Stimulated activated CD4-positive, alpha-beta T cell treated with anti-CD3 and anti-CD28 coated beads, Interleukin-1b, Interleukin-23, amount 100 ng/mL, for 1 hour (primary cell): Measurements from ENCODE around the gene PTPRG.

Source experiments
- DNase-seq, 2 donors: peaks; one replicate each; pipeline ENCODE4 v3.0.0-alpha.2; 2020; ENCODE audit warnings: low read depth in 2 of 2

Gene PTPRG

DNA sequence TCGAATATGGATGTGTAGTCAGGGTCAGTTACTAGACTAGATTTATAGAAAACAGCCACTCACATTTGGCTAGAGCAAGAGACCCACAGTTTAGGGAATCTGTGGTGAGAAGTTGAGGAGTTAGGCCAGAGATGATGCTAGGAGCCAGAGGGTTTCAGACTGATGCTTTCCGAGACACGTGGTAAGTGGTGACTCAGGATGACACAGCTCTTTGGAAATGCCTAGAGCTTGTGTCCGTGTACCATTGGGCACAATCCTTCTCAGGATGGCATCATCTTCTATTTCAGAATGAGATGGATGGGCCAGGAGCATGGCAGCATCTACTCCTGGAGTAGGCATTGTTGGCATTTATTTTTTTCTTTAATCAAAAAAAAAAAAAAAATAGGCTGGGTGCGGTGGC lies 28.5 kb downstream of the PTPRG start:
- DNase-seq = no peak

DNA sequence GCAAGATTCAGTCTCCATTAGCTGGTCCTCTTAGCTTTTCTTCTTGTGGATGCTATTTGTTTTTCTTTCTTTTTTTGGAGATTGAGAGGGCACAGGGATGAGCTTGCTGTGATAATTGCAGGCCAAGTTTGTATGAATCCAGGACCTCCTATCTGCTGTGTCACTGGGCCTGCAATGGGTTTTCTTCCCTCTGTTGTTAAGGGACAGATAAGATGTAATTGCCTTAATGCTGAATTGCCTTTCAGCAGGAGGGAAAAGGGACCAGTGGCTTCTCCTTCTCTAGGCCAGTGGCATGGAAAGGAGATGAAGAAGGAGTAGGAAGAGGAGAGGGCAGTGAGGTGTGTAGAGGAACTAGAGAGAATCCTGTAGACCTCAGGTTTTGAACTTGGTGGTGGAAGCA lies 29.9 kb downstream of the PTPRG start:
- DNase-seq = no peak

DNA sequence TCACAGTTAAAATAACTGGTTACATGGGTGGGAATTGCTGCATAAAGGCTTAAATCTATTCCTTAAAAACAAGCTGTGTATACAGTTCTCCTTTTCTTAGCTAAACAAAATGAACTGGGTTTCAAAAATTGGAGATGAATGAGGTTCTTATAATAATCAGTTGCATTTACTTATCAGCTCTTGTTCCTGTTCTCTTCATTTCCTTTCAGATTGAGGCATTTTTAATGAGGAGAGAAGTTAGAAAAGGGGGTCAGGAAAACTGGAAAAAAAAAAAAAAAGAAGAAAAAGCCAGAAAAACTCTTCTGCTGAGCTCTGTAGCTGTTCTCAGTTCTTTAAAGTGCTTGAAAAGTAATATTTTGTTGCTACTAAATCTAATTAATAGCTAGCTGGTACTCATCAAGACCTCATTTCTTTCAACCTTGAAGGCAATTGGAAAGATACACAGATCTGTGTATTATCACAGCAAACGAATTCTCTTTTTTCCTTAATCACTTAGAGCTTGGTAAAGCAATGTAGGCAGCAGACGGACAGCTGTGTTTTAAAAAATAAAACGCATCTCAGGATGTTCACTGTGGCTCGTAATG lies 32.2 kb downstream of the PTPRG start:
- no peak for DNase-seq

DNA sequence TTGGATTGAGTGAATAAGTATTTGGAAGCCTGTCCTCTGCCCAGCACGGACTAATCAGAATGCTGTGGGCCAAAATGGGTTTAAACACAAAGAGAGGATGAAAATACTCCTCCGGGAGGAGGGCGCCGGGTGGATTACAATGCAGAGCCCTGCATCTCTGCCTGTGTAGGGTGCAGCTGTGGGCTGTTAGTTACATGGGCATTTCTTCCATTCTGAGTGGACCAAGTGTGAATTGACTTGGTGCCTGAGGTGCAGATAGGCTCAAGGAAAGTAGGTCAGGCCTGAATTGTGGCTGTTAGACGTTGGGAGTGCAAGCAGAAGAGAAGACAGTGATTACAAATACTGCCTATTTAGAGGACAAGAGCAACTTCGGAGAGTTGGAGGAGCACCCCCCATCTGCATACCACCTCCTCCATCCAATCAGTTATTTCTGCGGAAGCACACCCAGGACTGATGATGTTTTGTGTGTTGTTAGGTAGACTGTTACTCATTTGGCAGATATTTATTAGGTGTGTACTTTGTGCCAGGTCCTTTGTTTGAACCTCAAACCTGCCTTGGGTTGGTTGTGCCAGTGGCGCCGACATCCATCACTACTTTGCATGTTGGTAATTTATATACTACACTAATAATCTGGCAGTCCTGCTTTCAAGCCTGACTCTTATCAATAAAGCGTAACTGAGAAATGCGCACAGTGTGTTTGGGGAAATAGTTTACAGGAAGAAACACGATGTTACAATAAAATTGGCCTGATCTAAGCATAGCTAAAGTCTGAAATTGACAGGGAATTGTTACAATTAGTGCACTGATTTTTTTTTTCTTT lies 33.0 kb downstream of the PTPRG start:
- DNase-seq = no peak

DNA sequence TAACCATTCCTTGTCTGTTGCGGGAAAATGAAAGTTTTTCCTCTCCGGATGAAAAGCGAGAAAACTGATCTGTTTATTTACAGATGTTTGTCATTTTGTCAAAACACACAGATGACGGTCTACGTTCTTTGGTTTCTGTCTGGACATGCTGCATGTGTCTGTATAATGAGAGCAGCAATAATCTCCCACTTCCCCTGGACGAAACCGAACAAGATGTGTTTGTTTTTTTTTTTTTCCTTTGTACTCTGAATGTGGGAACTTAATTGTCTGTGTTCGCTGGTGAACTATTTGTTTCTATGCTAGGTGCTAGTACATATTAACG lies 33.6 kb downstream of the PTPRG start:
- DNase-seq = no peak

DNA sequence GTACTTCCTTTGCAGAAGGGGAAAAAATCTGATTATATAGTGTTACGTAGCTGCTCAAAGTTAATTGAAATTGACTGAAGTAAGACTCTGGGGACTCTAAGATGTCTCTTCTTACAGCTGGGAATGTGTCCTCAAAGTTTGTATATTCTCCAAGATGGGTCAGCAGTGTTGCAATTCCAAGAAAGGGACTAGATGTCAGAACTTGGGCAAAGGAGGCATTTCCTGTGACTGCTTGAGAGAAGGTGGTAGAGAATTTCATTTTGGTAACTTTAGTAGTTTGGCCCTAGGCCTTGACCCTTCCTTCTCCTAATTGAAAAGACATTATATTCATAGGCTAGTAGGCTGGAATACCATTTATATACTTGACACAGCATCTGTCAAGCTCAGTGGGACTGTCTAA lies 33.9 kb downstream of the PTPRG start:
- DNase-seq = no peak

DNA sequence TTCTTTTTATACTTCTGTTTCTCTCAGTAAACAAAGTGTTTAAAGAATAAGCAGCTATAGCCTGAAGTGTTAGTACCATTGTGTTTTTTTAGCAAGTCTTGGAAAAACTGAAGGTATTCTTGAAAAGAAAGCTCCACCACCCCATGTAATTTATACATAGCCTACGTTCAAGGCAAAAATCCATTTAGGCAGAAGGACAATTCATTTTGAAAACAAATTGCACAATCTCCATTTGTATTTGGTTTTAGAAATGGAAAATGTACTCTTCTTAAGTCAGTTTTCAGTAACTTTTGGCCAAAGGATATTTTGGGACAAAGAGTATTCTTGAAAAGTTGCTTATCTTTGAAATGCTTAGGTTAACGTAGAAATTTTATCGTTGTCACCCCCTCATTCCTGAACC lies 34.5 kb downstream of the PTPRG start:
- DNase-seq = no peak

DNA sequence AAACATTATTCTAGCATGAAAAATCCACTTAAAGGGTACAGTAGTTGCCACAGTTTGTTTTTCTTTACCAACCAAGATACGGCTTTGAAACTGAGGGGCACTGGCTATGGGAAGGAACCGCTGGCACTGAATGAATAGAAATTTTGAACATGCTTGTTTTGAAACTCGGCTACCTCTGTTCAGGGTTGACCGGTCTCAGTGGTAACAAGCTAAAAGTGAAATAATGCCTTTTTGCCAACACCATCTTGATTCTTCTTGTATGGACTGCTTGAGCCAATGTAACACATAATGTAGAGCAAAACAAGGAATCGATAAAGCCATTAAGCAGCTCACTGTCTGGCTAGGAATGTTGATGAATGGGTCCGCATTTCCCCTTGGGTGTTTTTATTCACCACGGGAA lies 36.5 kb downstream of the PTPRG start:
- no peak for DNase-seq

DNA sequence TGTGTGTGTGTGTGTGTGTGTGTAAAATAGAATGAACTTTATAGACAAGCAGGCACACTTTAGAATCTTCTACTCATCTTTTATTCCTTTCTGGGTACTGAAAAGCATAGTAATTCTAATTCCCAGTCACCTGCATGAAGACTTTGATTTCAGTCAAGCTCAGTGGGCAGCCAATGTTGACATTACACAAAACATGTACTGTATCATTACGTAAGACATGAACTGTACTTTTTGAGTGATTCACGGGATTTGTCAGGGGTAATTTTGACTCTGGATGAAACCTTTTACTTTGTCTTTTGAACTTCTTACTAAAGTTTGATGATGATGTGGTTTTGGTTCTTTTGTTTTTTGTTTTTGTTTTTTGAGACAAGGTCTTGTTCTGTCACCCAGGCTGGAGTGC lies 38.8 kb downstream of the PTPRG start:
- DNase-seq = no peak

DNA sequence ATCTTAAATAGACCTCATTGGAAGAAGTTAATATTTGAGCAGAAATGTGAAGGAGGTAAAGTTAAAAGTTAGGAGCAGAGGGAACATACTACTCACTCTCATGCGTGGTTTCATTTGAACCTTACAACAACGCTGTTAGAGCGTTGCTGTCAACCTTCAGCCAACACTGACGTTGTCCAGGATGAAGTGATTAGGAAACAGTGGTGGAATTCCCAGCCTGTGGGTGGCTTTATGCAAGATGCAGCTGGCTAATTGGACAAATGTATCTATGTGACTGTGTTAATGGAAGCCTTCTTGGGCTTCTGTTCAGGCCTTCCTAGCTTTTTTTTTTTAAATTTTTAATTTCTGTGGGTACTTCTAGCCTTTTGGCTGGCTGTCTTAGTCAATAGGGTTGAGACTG lies 40.5 kb downstream of the PTPRG start:
- DNase-seq = no peak

DNA sequence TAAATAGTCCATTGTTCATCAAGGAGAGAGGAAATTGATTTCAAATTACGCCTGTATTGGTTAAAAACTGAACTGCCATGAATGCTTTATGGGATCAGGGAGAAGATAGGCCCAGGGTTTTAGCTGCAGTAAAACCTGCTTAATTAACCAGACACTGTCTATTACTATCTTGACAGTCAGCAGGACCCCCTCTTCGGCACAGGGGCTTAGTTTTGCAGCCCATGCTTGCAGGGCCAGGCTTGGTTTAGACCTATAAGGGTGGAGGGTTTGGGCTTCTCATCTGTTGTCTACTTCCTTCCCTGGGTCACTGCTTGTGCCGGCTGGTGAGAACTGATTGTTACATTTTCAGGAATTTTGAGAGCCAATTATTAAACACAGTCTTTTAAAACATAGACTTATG lies 41.1 kb downstream of the PTPRG start:
- no peak for DNase-seq

DNA sequence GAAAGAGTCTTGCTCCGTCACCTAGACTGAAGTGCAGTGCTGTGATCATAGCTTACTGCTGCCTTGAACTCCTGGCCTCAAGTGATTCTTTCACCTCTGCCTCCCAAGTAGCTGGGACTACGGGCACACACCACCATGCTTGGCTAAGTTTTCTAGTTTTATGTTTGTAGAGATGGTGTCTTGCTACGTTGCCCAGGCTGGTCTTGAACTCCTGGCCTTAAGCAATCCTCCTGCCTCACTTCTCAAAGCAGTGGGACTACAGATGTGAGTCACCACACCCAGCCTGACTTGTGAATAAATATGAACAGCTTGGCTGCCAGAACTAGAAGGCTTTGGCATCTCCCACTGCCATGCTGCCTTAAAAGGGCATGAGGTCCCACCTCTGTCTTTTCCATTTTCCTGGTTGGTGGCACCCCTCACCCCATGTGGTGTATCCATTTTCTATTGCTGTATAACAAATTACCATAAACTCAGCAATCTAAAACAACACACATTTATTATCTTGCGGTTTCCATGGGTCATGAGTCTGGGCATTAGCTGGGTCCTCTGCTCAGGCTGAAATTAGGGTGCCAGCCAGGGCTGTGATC lies 44.3 kb downstream of the PTPRG start:
- no peak for DNase-seq

DNA sequence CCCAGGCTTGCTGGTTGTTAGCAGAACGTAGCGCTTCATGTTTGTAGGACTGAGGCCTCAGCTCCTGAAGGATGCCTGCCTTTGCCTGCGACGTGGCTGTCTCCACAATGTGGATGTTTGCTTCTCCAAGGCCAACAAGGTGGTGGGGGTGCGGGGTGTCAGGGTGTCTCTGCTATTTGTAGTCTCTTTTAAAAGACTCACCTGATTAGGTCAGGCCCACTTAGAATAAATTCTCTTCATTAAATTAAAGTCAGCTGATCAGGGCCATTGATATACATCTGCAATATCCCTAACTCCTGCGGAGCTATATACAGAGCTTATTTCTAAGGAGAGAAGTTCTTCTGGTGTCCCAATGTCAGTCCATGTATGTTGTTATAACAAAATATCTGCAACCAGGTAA lies 44.8 kb downstream of the PTPRG start:
- DNase-seq = no peak

DNA sequence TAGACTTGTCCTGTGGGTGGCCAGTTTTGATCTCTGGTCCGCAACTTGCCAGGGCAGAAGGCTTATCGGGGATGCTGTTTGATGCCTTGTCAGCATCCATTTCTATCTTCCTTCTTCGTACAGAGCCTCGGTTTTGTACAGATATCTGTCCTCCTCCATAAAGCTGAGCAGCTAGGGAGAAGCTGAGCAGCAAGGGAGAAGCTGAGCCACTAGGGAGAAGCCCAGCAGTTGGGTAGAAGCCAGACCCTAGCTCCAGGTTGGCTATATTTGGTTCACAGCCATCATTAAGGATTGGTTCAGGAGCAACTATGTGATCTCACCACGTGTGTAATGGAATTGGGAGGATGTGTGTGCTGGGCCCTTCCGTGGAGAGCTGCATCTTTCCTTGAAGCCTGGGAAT lies 46.7 kb downstream of the PTPRG start:
- no peak for DNase-seq

DNA sequence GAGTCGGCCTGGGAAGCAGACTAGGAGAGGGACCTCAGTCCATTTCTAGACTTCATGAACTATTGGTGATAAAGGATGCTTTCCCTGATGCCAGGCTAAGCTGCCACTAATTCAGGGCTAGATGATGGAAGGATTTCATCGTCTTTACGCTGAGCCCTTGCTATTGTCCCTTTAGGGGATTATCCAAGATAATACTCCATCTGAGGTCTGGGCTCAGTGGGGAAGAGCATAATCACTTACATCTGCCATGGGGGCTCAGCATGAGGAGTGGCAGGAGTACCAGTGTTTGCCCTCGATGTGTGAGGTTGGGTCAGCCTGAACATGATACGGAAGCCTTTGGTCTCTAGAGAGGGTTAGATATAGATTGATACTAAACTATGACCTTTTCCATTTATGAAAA lies 47.3 kb downstream of the PTPRG start:
- no peak for DNase-seq

DNA sequence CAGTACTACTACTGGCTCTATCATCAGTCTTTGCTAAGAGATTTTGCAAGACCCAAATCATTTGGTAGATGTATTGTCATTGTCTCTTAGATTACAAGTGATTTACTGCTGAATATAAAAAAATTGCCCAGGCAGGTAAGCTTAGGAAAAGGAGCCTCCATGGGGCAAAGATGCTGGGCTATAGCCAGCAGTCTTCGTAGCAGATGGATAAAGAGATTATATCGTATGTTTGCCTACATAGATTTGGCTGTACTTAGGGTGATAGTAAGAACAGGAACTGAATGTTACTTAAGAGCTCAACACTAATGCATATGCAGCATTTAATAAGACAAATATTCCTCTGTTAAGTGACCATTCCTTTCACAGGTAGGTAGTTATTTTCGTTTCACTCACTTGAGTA lies 48.9 kb downstream of the PTPRG start:
- DNase-seq = no peak

DNA sequence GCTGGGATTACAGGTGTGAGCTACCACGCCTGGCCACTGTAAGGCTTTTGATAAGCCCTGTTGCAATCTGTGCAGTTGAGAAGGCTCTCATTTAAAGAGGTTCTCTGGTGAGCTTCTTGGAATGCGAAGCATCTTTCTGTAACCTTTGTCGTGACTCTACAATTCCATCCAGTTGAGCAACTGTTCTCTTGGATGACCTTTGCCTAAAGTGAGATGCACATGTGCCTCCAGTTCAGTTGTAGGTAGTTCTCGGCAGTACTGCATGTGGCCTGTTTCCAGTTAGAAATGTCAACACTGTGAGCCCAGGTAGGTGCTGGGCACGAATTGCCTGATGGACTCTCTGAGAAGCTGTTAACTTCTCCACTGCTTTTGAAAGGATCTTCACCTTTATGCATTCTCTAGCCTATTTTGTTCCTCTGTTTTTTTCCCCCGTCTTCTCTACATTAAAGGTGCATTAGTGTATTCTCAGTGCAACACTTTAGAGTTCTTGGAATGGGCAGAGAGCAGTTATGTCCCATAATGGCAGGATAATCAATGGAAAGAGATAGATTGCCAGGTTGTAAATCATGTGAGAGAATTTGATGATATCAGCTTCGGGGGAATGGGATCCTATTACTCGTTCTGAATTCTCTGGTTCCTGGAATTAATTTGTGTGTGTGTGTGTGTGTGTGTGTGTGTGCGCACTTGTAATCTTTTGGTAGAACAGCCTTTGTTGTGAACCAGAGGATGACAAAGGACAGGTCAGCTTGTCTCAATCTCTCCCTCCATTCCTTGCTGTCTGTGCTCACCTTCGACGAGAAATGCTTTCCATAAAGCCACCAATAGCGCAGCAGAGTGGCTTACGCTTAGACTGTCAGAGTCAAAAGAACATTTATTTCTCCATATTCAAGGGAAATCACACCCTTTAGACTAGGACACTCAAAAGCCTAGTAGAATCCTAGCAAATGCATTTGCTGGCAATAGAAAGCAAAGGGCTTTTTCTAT lies 51.1 kb downstream of the PTPRG start:
- no peak for DNase-seq

DNA sequence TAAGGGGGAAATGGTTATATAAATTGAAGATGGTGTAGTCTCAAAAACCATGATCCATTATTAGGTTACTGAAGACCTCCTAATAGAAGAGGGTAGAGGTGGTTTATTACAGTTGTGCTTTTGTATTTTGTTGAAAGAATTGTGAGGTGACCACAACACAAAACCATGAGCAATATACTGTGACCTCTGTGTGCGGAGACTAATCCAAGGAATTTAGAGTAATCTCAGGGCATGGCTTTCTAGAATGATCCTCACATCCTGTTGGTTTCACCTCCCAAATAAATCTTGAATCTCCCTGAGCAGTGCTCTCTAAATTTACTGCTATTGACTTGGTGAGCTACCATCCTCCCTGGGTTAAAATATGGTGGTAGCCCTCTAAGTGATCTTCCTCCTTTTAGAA lies 52.3 kb downstream of the PTPRG start:
- DNase-seq = no peak

DNA sequence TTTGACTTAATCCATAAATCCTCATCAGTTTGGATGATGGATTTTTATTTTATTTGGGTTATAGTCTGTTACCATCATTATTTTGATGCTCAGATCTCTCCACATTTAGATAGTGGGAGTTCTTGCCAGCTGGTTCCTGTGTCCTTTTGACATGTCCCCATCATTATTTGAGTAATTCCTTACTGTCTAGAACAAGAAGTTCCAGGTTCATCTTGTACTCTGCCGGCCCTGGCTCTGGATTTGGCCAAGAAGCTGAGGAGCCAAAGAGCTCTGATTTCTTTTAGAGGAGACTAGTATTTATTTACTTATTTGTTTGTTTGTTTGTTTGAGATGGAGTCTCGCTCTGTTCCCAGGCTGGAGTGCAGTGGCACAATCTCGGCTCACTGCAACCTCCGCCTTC lies 54.3 kb downstream of the PTPRG start:
- DNase-seq = no peak

DNA sequence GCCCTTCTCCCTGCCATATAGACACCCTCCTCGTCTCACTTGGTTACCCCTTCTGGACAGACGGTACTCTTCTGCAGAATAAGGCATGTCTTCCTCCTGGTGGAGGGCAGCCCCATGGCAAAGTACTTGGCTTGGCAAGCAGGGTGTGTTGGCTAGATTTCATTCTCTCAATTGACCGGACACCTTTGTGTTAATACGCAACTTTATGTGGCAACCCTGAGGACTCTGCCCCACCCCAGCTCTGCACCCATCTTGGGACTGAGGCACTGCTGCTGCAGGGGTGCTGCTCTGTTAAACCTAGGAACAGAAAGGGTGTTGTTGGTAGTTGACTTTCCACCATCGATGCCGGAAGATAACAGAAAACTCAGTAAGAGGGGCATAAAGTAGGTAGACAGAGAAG lies 55.2 kb downstream of the PTPRG start:
- no peak for DNase-seq

DNA sequence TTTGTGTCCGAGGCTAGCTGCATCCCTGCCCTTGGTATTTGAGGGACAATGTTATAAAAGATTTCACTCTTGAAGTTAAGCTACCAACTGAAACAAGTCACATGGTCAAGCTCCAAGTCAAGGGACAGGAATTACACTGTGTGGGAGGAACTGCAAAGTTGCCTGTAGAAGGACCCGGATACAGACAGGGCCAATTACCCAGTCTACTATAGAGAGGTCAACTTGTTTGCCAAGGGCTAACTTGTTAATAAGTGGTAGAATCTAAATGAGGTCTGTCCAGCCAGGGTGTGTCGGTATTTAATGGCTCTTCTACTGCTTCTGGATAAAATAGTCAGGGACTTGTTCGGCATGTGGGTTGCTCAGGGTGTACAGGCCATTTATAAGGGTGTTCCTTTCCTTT lies 55.7 kb downstream of the PTPRG start:
- DNase-seq = no peak

DNA sequence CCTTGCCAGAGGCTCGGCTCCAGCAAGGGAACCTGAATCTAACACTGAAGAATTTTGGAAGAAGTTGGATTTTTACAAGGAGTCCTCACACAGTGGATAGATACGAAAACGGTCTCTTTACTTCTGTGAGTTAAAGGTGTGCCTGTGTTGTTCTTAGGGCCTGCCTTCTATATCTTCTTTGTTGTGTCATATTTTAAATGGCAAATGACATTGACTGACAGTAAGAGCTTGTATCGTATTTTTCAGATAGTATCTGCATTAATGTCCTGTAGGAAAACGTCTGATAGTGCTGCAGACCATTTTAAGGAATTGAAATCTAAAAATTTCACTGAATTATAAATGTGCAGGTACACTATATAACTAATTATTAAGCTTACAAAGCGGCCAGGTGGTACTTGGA lies 56.3 kb downstream of the PTPRG start:
- DNase-seq = no peak
